Measurements from ENCODE around the gene CES5A.

GRCh38 chr16:55815320-55815719 lies 59.9 kb downstream of the CES5A start:
- TF ChIP-seq, protein P1, sequence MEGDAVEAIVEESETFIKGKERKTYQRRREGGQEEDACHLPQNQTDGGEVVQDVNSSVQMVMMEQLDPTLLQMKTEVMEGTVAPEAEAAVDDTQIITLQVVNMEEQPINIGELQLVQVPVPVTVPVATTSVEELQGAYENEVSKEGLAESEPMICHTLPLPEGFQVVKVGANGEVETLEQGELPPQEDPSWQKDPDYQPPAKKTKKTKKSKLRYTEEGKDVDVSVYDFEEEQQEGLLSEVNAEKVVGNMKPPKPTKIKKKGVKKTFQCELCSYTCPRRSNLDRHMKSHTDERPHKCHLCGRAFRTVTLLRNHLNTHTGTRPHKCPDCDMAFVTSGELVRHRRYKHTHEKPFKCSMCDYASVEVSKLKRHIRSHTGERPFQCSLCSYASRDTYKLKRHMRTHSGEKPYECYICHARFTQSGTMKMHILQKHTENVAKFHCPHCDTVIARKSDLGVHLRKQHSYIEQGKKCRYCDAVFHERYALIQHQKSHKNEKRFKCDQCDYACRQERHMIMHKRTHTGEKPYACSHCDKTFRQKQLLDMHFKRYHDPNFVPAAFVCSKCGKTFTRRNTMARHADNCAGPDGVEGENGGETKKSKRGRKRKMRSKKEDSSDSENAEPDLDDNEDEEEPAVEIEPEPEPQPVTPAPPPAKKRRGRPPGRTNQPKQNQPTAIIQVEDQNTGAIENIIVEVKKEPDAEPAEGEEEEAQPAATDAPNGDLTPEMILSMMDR (IDR thresholded peaks at IDR 0.05) = no peak
- TF ChIP-seq POLR2A (IDR thresholded peaks at IDR 0.05) = no peak

Data from heart left ventricle (tissue), 13 donors.